Endothelial cell of umbilical vein (primary cell): ENCODE results near the gene ANKRD44. TPM values are rescaled to one million over a fixed set of nuclear protein-coding genes. Genes with fewer than 3 reads are reported as not detected.

Experiments used
- BruUV-seq: library from RNA; stranded (reverse); fragments of 400-500 nt; replicated peaks from 2 replicates; lab custom pipeline; 2021; lab: Mats Ljungman, UMichigan
- CTCF ChIA-PET: fragments of 300-600, 350-600 bp; sonication (Branson Sonifier 250); formaldehyde crosslinking; loops from one replicate; lab custom pipeline; 2021; ENCODE audit warnings: antibody characterized with exemption, inconsistent platforms; lab: Charles Lee
- POLR2A ChIA-PET: fragments of 300-600, 350-600 bp; sonication (Branson Sonifier 250); formaldehyde crosslinking; loops from one replicate; lab custom pipeline; 2021; ENCODE audit warnings: antibody characterized with exemption, inconsistent platforms; lab: Charles Lee
- DNase-seq: peaks from one replicate; pipeline ENCODE4 v3.0.0-alpha.2; 2011; ENCODE audit warnings: low read depth, low spot score
- FAIRE-seq: peaks from 2 replicates; lab custom pipeline; 2011; peaks lifted over from hg19 to GRCh38; lab: Jason Lieb, UNC
- H2AFZ ChIP-seq: 2 replicates; pipeline ENCODE4 v1.6.0; 2012; ENCODE audit warnings: low read depth, low read length, control low read depth, inconsistent platforms
- H3K27ac ChIP-seq: 2 replicates; pipeline ENCODE4 v1.5.1; 2011; ENCODE audit warnings: low read depth, mild to moderate bottlenecking, control low read depth, low read length, moderate library complexity; ENCODE audit not compliant: insufficient read depth
- H3K27me3 ChIP-seq, 2 experiments: 2 replicates each; pipeline versions ENCODE4 v1.6.0 to v1.6.1; 2011; ENCODE audit warnings: low read length in 2 of 2, mixed read lengths in 1 of 2; ENCODE audit not compliant: control insufficient read depth in 2 of 2, insufficient read depth in 2 of 2
- H3K36me3 ChIP-seq, 2 experiments: 2 replicates in 1 of 2; 3 replicates in 1 of 2; pipeline ENCODE4 v1.5.1; 2011; ENCODE audit warnings: low read length in 2 of 2, mild to moderate bottlenecking in 1 of 2, moderate library complexity in 1 of 2; ENCODE audit not compliant: control insufficient read depth in 2 of 2, insufficient read depth in 2 of 2; ENCODE audit errors: extremely low read depth in 1 of 2
- H3K4me1 ChIP-seq: 3 replicates; pipeline ENCODE4 v1.5.1; 2011; ENCODE audit warnings: mild to moderate bottlenecking, low read length; ENCODE audit not compliant: control insufficient read depth, insufficient read depth; ENCODE audit errors: extremely low read depth
- H3K4me2 ChIP-seq: 2 replicates; pipeline ENCODE4 v1.6.1; 2011; ENCODE audit warnings: low read length, control low read depth, mixed read lengths; ENCODE audit not compliant: insufficient read depth
- H3K4me3 ChIP-seq, 3 experiments: fragments of 200-600 bp in 1 of 3; sonication (generic), shearing (Covaris generic) in 1 of 3; replicated peaks in 1 of 3; 2 replicates each; pipeline ENCODE4 v1.5.1; 2011 to 2016; ENCODE audit warnings: control low read depth in 3 of 3, low read length in 3 of 3, mild to moderate bottlenecking in 2 of 3, inconsistent platforms in 1 of 3, low read depth in 1 of 3, moderate library complexity in 1 of 3; ENCODE audit not compliant: insufficient read depth in 1 of 3
- H3K79me2 ChIP-seq: 2 replicates; pipeline ENCODE4 v1.6.0; 2012; ENCODE audit warnings: low read length, inconsistent platforms; ENCODE audit not compliant: control insufficient read depth, insufficient read depth
- H3K9ac ChIP-seq: replicated peaks from 2 replicates; pipeline ENCODE3; 2011; ENCODE audit warnings: low read length, control low read depth; ENCODE audit not compliant: insufficient read depth; ENCODE audit errors: extremely low read depth
- H3K9me1 ChIP-seq: replicated peaks from 3 replicates; pipeline ENCODE4 v1.6.0; 2011; ENCODE audit warnings: mild to moderate bottlenecking, low read length; ENCODE audit not compliant: control insufficient read depth, insufficient read depth; ENCODE audit errors: extremely low read depth
- H3K9me3 ChIP-seq: replicated peaks from 2 replicates; pipeline ENCODE4 v1.5.1; 2012; ENCODE audit warnings: low read length, inconsistent platforms; ENCODE audit not compliant: control insufficient read depth, insufficient read depth
- H4K20me1 ChIP-seq: replicated peaks from 2 replicates; pipeline ENCODE3; 2011; ENCODE audit warnings: mild to moderate bottlenecking, low read length; ENCODE audit not compliant: control insufficient read depth, insufficient read depth; ENCODE audit errors: extremely low read depth
- CTCF ChIP-seq, 2 donors: IDR thresholded peaks; 1 replicate in 1 of 2; 2 replicates in 1 of 2; pipeline ENCODE4 v1.5.1; 2011; ENCODE audit warnings: low read length in 2 of 2, mild to moderate bottlenecking in 2 of 2, moderate library complexity in 2 of 2, control low read depth in 1 of 2, inconsistent platforms in 1 of 2, low read depth in 1 of 2; ENCODE audit not compliant: insufficient read depth in 1 of 2; ENCODE audit errors: extremely low read depth in 1 of 2
- EZH2 ChIP-seq: IDR thresholded peaks from 2 replicates; pipeline ENCODE4 v1.6.1; 2012; ENCODE audit warnings: borderline replicate concordance, low read depth, mild to moderate bottlenecking, moderate library complexity, low read length, inconsistent platforms; ENCODE audit not compliant: severe bottlenecking
- FOS ChIP-seq: IDR thresholded peaks from 2 replicates; pipeline ENCODE4 v1.6.1; 2011; ENCODE audit warnings: mild to moderate bottlenecking, low read length, moderate library complexity, borderline replicate concordance; ENCODE audit not compliant: insufficient read depth
- GATA2 ChIP-seq: IDR thresholded peaks from 2 replicates; pipeline ENCODE4 v1.7.0; 2011; ENCODE audit warnings: low read depth, mild to moderate bottlenecking, moderate library complexity, mixed read lengths, low read length; ENCODE audit not compliant: insufficient read length, insufficient read depth
- JUN ChIP-seq: IDR thresholded peaks from 2 replicates; pipeline ENCODE4 v1.6.1; 2011; ENCODE audit warnings: borderline replicate concordance, low read depth; ENCODE audit not compliant: insufficient read length, insufficient read depth
- MAX ChIP-seq: IDR thresholded peaks from 2 replicates; pipeline ENCODE4 v1.6.1; 2011; ENCODE audit not compliant: insufficient read depth, insufficient read length
- MYC ChIP-seq: IDR thresholded peaks from one replicate; pipeline ENCODE4 v1.6.1; 2011; ENCODE audit warnings: mild to moderate bottlenecking, low read depth, low read length
- POLR2A ChIP-seq: IDR thresholded peaks from 2 replicates; pipeline ENCODE4 v1.6.1; 2012; ENCODE audit warnings: low read depth, mild to moderate bottlenecking, control low read depth, low read length
- POLR2AphosphoS5 ChIP-seq: IDR thresholded peaks from 2 replicates; pipeline ENCODE4 v1.6.1; 2012; ENCODE audit warnings: low read depth, mild to moderate bottlenecking, control low read depth, low read length, moderate library complexity; ENCODE audit not compliant: insufficient read depth
- dilution Hi-C: fragments of 300-500 bp; cut with MboI; formaldehyde crosslinking; loops from one replicate; pipeline ENCODE4 v1.15.0; 2019; ENCODE audit warnings: low sequenced_read_pairs; ENCODE audit not compliant: extremely low pct_ligation_motif_present
- intact Hi-C: fragments of 100-400 bp; cut with micrococcal nuclease; formaldehyde crosslinking; loops from one replicate; pipeline ENCODE4 v1.10.0; 2022
- polyA plus RNA-seq, 4 experiments: library from polyadenylated mRNA; depleted of rRNA in 3 of 4; stranded (reverse) in 3 of 4; unstranded in 1 of 4; fragments of >200 nt; gene quantifications; 2 replicates each; pipeline versions ENCODE4 v1.2.1 to v1.2.3, GENCODE V29; 2011 to 2012; ENCODE audit warnings: missing spikeins in 1 of 4
- total RNA-seq: library from RNA; stranded (reverse); gene quantifications from 2 replicates; pipeline ENCODE4 v1.2.3, GENCODE V29; 2021

The ANKRD44 gene
- total and polyA plus RNA-seq, 2 donors (not counting 3 experiments of a cell fraction or from before 2014, with no cell fraction given) = 3.4 to 6.1 TPM

- CTCF ChIA-PET = no interaction called here
- Histone ChIP-seq H3K9me3 (no peaks in the 10 kb centered on the region), H3K4me2 (no peak overlapping the region), H3K27me3 (no peaks in the 10 kb centered on the region), H3K9me1 (no peaks in the 10 kb centered on the region), H3K4me1 (no peaks in the 10 kb centered on the region), H3K27ac (no peak overlapping the region), H3K9ac (no peak overlapping the region), H3K4me3 (no peak overlapping the region), H4K20me1 (no peaks in the 10 kb centered on the region), H3K36me3 (no peaks in the 10 kb centered on the region), H3K79me2 (no peaks in the 10 kb centered on the region), H2AFZ (no peak overlapping the region)
- no peak for DNase-seq
- TF ChIP-seq POLR2A = no peak
- no peak for TF ChIP-seq FOS
- TF ChIP-seq POLR2AphosphoS5 = no peak
- TF ChIP-seq GATA2 = no peak
- no peak for TF ChIP-seq EZH2
- no peak for TF ChIP-seq JUN
- no peak for TF ChIP-seq MYC
- TF ChIP-seq MAX = no peak
- no peak for TF ChIP-seq CTCF (IDR thresholded peaks at IDR 0.05; ENCODE audit: extremely low read depth in 1 of 2, insufficient read depth in 1 of 2, low read depth in 1 of 2, low read length in 2 of 2)
- no TSS peak for BruUV-seq
- no peak for FAIRE-seq
- intact Hi-C loops (no loop called here), dilution Hi-C loops (no loop called here)
- POLR2A ChIA-PET = no interaction called here
Measured at GRCh38 chr2:197297772-197298318, 12.7 kb downstream of the ANKRD44 start.
